Ammon's horn (tissue), 1 donor: ENCODE results near the gene SLC25A39.

Experiments
- DNase-seq: peaks from one replicate; pipeline ENCODE4 v3.0.0-alpha.2; 2016; ENCODE audit warnings: low spot score

Gene SLC25A39

GRCh38 chr17:44277976-44278375 lies 46.6 kb downstream of the SLC25A39 start:
- DNase-seq, result no peak

DNA sequence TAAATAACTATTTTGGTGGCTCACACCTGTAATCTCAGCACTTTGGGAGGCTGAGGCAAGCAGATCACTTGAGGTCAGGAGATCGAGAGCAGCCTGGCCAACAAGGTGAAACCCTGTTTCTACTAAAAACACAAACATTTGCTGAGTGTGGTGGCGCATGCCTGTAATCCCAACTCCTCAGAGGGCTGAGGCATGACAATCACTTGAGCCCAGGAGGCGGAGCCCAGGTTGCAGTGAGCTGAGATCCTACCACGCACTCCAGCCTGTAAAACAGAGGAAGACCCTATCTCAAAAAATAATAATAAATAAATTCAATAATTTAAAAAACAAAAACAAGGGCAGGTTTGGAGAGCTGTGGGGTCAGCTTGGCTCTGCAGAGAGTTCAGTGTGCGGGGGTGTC lies 51.0 kb downstream of the SLC25A39 start:
- no peak for DNase-seq

- DNase-seq, result no peak
Observed at GRCh38 chr17:44272954-44273353, 51.7 kb downstream of the SLC25A39 start.

DNA sequence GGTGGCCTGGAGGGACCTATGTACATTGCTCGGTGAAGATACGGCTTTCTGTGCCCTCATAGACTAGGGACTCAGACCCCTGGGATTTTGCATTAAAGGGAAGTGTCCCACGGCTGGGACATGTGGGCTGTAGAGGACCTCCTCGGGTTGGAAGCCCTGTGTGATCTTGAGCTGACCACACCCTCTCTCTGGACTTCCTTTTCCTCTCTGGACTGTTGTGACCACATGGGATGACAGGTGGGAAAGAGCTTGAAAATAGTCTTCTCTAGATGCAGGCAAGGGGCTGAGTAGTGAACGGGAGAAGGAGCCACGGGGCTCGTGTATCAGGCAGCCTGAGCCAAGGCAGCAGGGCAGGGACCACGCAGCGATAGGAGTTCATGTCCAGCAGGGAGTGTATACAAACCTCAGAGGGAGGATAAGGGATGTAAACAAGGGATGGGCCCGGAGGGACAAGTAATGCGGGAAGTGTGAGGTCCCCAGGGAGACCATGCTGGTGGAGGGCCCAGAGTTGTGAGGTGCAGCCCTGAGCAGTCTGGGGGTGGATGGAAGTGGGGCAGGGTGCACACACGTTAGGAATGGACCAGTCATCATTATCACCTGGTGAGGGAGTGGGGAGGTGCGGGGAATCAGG lies 52.2 kb downstream of the SLC25A39 start:
- no peak for DNase-seq
